GM12878 (cell line): ENCODE data around the gene TMEM255B. TPM values are rescaled to one million over a fixed set of nuclear protein-coding genes. Genes with fewer than 3 reads are reported as not detected.

Experiments
- ATAC-seq: fragments of 200-7000 bp; cut with Tn5 transposase; 3 replicates; pipeline ENCODE4 v1.9.1; 2020; ENCODE audit warnings: mild to moderate bottlenecking, moderate library complexity
- BruUV-seq: library from RNA; stranded (reverse); fragments of 400-500 nt; replicated peaks from 2 replicates; lab custom pipeline; 2021; lab: Mats Ljungman, UMichigan
- CTCF ChIA-PET: fragments of 300-600 bp; sonication (Branson Sonifier 250); formaldehyde crosslinking; extraction: SDS; loops from one replicate; lab custom pipeline; 2021; ENCODE audit warnings: inconsistent platforms; lab: Yijun Ruan, JAX
- POLR2A ChIA-PET: fragments of 350-600 bp; formaldehyde crosslinking; extraction: SDS; loops from one replicate; lab custom pipeline; 2021; ENCODE audit warnings: inconsistent platforms; lab: Charles Lee
- RAD21 ChIA-PET: fragments of 300-600 bp; sonication (Branson Sonifier 250); formaldehyde crosslinking; loops from one replicate; lab custom pipeline; 2023; ENCODE audit warnings: antibody characterized with exemption; ENCODE audit not compliant: unreplicated experiment; lab: Charles Lee
- SMC1A ChIA-PET: fragments of 300-600 bp; sonication (Branson Sonifier 250); formaldehyde crosslinking; loops from one replicate; lab custom pipeline; 2023; ENCODE audit not compliant: unreplicated experiment, uncharacterized antibody; lab: Charles Lee
- DNase-seq: peaks from one replicate; pipeline ENCODE4 v3.0.0-alpha.2; 2011; ENCODE audit warnings: low read depth, low spot score
- FAIRE-seq: peaks from 3 replicates; lab custom pipeline; 2011; peaks lifted over from hg19 to GRCh38; lab: Jason Lieb, UNC
- H2AFZ ChIP-seq: 2 replicates; pipeline ENCODE4 v1.6.0; 2011; ENCODE audit warnings: low read depth, low read length, control low read depth; ENCODE audit not compliant: control insufficient read depth
- H3K27ac ChIP-seq: 2 replicates; pipeline ENCODE4 v1.5.1; 2011; ENCODE audit warnings: control low read depth; ENCODE audit not compliant: control insufficient read depth, insufficient read depth
- H3K27me3 ChIP-seq, 2 experiments: replicated peaks in 1 of 2; 2 replicates each; pipeline versions ENCODE4 v1.6.0 to v1.6.1; 2011; ENCODE audit warnings: low read length in 1 of 2; ENCODE audit not compliant: control insufficient read depth in 2 of 2, insufficient read depth in 2 of 2
- H3K36me3 ChIP-seq, 2 experiments: 2 replicates each; pipeline ENCODE4 v1.5.1; 2011; ENCODE audit warnings: low read length in 1 of 2; ENCODE audit not compliant: control insufficient read depth in 2 of 2, insufficient read depth in 2 of 2
- H3K4me1 ChIP-seq: 2 replicates; pipeline ENCODE4 v1.6.1; 2011; ENCODE audit warnings: mild to moderate bottlenecking, low read length, moderate library complexity, mixed read lengths; ENCODE audit not compliant: control insufficient read depth, insufficient read depth
- H3K4me2 ChIP-seq: 2 replicates; pipeline ENCODE4 v1.6.0; 2011; ENCODE audit warnings: control low read depth; ENCODE audit not compliant: control insufficient read depth, insufficient read depth
- H3K4me3 ChIP-seq: fragments of 200-600 bp; sonication (generic); 2 replicates; pipeline ENCODE4 v1.5.1; 2016
- H3K79me2 ChIP-seq: 2 replicates; pipeline ENCODE4 v1.6.0; 2011; ENCODE audit warnings: low read length; ENCODE audit not compliant: control insufficient read depth, insufficient read depth
- H3K9ac ChIP-seq: 2 replicates; pipeline ENCODE4 v1.8.0; 2011; ENCODE audit warnings: low read length, control low read depth, mixed read lengths; ENCODE audit not compliant: control insufficient read depth, insufficient read depth
- H3K9me3 ChIP-seq: replicated peaks from 3 replicates; pipeline ENCODE4 v1.5.1; 2011; ENCODE audit warnings: mild to moderate bottlenecking, low read length; ENCODE audit not compliant: control insufficient read depth, insufficient read depth
- H4K20me1 ChIP-seq: 2 replicates; pipeline ENCODE4 v1.6.0; 2011; ENCODE audit not compliant: control insufficient read depth, insufficient read depth
- CREM ChIP-seq: IDR thresholded peaks from 2 replicates; pipeline ENCODE4 v1.6.1; 2014; ENCODE audit warnings: antibody characterized with exemption, low read depth
- GATAD2B ChIP-seq: fragments of 450-650 bp; conservative IDR thresholded peaks from 2 replicates; pipeline ENCODE4 v1.6.1; 2017; ENCODE audit warnings: low read depth, mild to moderate bottlenecking, moderate library complexity
- IRF5 ChIP-seq: fragments of 450-650 bp; IDR thresholded peaks from 2 replicates; pipeline ENCODE4 v1.6.1; 2017; ENCODE audit warnings: borderline replicate concordance
- NKRF ChIP-seq: fragments of 450-650 bp; conservative IDR thresholded peaks from 2 replicates; pipeline ENCODE4 v1.6.1; 2017; ENCODE audit warnings: mild to moderate bottlenecking, moderate library complexity
- NR2C1 ChIP-seq: fragments of 450-650 bp; IDR thresholded peaks from 2 replicates; pipeline ENCODE4 v1.6.1; 2017; ENCODE audit warnings: antibody characterized with exemption, mild to moderate bottlenecking, moderate library complexity
- POLR2AphosphoS5 ChIP-seq: IDR thresholded peaks from 2 replicates; pipeline ENCODE4 v1.6.1; 2011; ENCODE audit warnings: mild to moderate bottlenecking, low read length, inconsistent platforms
- PRDM15 ChIP-seq: fragments of 450-650 bp; formaldehyde crosslinking; IDR thresholded peaks from 2 replicates; pipeline ENCODE4 v1.4.0; 2020; ENCODE audit warnings: mild to moderate bottlenecking, moderate library complexity
- SUZ12 ChIP-seq: fragments of 200-600 bp; sonication (generic); IDR thresholded peaks from one replicate; pipeline ENCODE4 v1.6.1; 2018; ENCODE audit warnings: antibody characterized with exemption, mild to moderate bottlenecking; ENCODE audit not compliant: unreplicated experiment
- ZBED1 ChIP-seq: IDR thresholded peaks from 2 replicates; pipeline ENCODE4 v1.6.1; 2016; ENCODE audit warnings: borderline replicate concordance
- ZBTB11 ChIP-seq: fragments of 450-650 bp; formaldehyde crosslinking; IDR thresholded peaks from 2 replicates; pipeline ENCODE4 v1.5.0; 2022; ENCODE audit warnings: mild to moderate bottlenecking, missing genetic modification characterization
- WGBS: methylation state at CpG from one replicate; pipeline ENCODE4 v1.1.6; 2016; ENCODE audit warnings: low lambda C conversion rate; ENCODE audit not compliant: insufficient replicate concordance, insufficient coverage; ENCODE audit errors: missing lambda C conversion rate; 5-methylcytosine and 5-hydroxymethylcytosine counted together
- in situ Hi-C: fragments of 300-500 bp; cut with MboI; formaldehyde crosslinking; loops from 9 replicates; pipeline ENCODE4 v1.14.3; 2018; ENCODE audit warnings: mixed read lengths
- intact Hi-C: fragments of 100-400 bp; cut with micrococcal nuclease; formaldehyde crosslinking; loops from one replicate; pipeline ENCODE4 v1.14.2; 2022; ENCODE audit not compliant: unreplicated experiment
- polyA plus RNA-seq, 11 experiments: library from polyadenylated mRNA; depleted of rRNA in 4 of 11; unstranded in 6 of 11; stranded (reverse) in 5 of 11; fragments of >200 nt; fragmentation: Nextera tagmentation in 4 of 11; fragmentation: Illumina TruSeq in 1 of 11; extraction: Ambion mirVana in 4 of 11; extraction: Trizol in 1 of 11; gene quantifications; 1 replicate in 1 of 11; 2 replicates in 10 of 11; pipeline versions ENCODE4 v1.2.1 to v1.2.3, GENCODE V29; 2011 to 2016; ENCODE audit warnings: inconsistent platforms in 2 of 11, missing spikeins in 2 of 11, low read depth in 1 of 11
- total RNA-seq, 4 experiments: library from RNA; depleted of rRNA in 3 of 4; stranded (reverse); fragments of >200 nt in 3 of 4; fragmentation: Illumina TruSeq in 1 of 4; extraction: Trizol in 1 of 4; gene quantifications; 2 replicates each; pipeline versions ENCODE4 v1.2.1 to v1.2.3, GENCODE V29; 2013 to 2021

The TMEM255B gene
- total and polyA plus RNA-seq, 10 of the 15 experiments (the other 5 are each of a cell fraction or from before 2014, with no cell fraction given) = 0.04 to 0.62 (median 0.13) TPM; not detected in 3

GRCh38 chr13:113823771-113824170 is 64.7 kb downstream of the TMEM255B start (continued):
- TF ChIP-seq NKRF = no peak
- no peak for TF ChIP-seq PRDM15 (CRISPR knock-in tag)

- H4K20me1 ChIP-seq = no peaks in the 10 kb centered on the region
- POLR2A ChIA-PET = no interaction called here
- in situ Hi-C loops = no loop called here
- no peak for TF ChIP-seq GATAD2B
- no peak for TF ChIP-seq IRF5
- TF ChIP-seq CREM = no peak
- TF ChIP-seq ZBTB11 (CRISPR knock-in tag) = no peak
- no peak for TF ChIP-seq ZBED1
- TF ChIP-seq SUZ12 = no peak
- no peak for TF ChIP-seq NR2C1
- no peak for TF ChIP-seq POLR2AphosphoS5
These were observed 66.8 kb downstream of the TMEM255B start for GRCh38 chr13:113825841-113826240.

More at GRCh38 chr13:113825841-113826240, 66.8 kb downstream of the TMEM255B start:
- ChIA-PET RAD21 (no interaction called here), CTCF (no interaction called here), SMC1A (no interaction called here)
- H3K79me2 ChIP-seq = no peaks in the 10 kb centered on the region
- no peaks in the 10 kb centered on the region for H3K27me3 ChIP-seq
- no peaks in the 10 kb centered on the region for H3K4me1 ChIP-seq
- no peaks in the 10 kb centered on the region for H3K9me3 ChIP-seq
- H3K27ac ChIP-seq = no peak overlapping the region
- H3K4me3 ChIP-seq = no peak overlapping the region
- no peak overlapping the region for H3K9ac ChIP-seq
- H3K4me2 ChIP-seq = no peak overlapping the region
- H3K36me3 ChIP-seq = no peaks in the 10 kb centered on the region
- no peak overlapping the region for H2AFZ ChIP-seq
- FAIRE-seq (no peak), DNase-seq (no peak), ATAC-seq (no peak)
- WGBS = 94% methylated on average over 15 of the region's 16 CpGs
- intact Hi-C loops = no loop called here
- no TSS peak for BruUV-seq
